Measurements from ENCODE around the gene GADL1.

Gene GADL1, protein sequence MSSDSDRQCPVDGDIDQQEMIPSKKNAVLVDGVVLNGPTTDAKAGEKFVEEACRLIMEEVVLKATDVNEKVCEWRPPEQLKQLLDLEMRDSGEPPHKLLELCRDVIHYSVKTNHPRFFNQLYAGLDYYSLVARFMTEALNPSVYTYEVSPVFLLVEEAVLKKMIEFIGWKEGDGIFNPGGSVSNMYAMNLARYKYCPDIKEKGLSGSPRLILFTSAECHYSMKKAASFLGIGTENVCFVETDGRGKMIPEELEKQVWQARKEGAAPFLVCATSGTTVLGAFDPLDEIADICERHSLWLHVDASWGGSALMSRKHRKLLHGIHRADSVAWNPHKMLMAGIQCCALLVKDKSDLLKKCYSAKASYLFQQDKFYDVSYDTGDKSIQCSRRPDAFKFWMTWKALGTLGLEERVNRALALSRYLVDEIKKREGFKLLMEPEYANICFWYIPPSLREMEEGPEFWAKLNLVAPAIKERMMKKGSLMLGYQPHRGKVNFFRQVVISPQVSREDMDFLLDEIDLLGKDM

DNA sequence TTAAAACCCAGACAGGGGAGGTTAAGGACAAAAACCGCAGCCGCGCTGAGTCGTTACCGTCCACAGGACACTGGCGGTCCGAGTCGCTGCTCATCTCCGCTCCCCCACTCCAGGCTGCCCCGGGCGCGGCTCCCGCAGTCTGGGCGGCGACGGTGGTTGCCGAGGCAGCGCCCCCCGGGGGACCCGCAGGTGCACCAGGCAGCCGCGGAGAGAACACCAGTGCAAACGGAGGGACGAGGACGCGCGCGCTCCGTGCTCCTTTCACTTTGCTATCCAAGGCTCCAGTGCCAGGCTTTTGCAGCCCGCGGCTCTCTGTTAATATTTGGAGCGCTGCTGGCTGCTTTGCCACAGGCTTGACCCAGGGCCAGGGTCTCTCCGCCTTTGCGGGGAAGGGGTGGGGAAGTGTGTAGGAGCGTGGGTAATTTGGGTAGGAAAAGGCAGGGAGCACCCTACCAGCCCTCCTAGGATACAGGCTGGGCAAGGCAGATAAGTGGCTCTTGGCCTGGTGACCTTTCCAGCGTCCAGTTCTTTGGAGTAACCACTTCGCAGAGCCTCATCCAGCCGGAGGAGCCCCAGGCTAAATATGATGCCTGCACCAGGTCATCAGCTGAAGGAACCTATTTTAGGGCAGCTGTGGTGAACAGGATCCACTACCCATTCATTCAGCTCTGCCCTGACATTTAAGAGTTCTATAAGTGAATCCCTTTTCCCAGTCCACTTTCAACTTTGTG lies at the start of gene GADL1:
Gene GADL1 (minus strand): TSS at position 141 of the 731 bp plus-strand sequence. CDS start 47 bp downstream, at position 94.
- Histone ChIP-seq H3K9me2 (replicated peaks; ENCODE audit: insufficient read depth, low read length) (no peaks in the 10 kb centered on the region), H3K79me2 (ENCODE audit: low read length) (no peaks in the 10 kb centered on the region), H3K4me1 (ENCODE audit: low read length) (no peaks in the 10 kb centered on the region), H3K9ac (ENCODE audit: low read length) (no peak within 1 kb of the TSS), H3K27me3 (replicated peaks; ENCODE audit: insufficient read depth, low read length) (no peaks in the 10 kb centered on the region), H3K36me3 (replicated peaks; ENCODE audit: insufficient read depth, low read length) (no peaks in the 10 kb centered on the region), H3K27ac (ENCODE audit: low read length) (no peak within 1 kb of the TSS), H3K9me3 (replicated peaks; ENCODE audit: insufficient read depth, low read length) (no peaks in the 10 kb centered on the region), H3K4me3 (ENCODE audit: low read length) (no peak within 1 kb of the TSS; the same call in 1 of the 2 replicates), H3K4me2 (ENCODE audit: low read depth, low read length) (no peak within 1 kb of the TSS; the same call in 1 of the 2 replicates), H3F3A (ENCODE audit: insufficient read depth, low read length) (no peaks in the 10 kb centered on the region), H4K20me1 (ENCODE audit: insufficient read depth, low read length) (no peaks in the 10 kb centered on the region), H2AFZ (ENCODE audit: low read length) (no peak within 1 kb of the TSS)
- TF ChIP-seq, protein P1, sequence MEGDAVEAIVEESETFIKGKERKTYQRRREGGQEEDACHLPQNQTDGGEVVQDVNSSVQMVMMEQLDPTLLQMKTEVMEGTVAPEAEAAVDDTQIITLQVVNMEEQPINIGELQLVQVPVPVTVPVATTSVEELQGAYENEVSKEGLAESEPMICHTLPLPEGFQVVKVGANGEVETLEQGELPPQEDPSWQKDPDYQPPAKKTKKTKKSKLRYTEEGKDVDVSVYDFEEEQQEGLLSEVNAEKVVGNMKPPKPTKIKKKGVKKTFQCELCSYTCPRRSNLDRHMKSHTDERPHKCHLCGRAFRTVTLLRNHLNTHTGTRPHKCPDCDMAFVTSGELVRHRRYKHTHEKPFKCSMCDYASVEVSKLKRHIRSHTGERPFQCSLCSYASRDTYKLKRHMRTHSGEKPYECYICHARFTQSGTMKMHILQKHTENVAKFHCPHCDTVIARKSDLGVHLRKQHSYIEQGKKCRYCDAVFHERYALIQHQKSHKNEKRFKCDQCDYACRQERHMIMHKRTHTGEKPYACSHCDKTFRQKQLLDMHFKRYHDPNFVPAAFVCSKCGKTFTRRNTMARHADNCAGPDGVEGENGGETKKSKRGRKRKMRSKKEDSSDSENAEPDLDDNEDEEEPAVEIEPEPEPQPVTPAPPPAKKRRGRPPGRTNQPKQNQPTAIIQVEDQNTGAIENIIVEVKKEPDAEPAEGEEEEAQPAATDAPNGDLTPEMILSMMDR (IDR thresholded peaks at IDR 0.05; ENCODE audit: low read length): no peak
- no peak for DNase-seq

DNA sequence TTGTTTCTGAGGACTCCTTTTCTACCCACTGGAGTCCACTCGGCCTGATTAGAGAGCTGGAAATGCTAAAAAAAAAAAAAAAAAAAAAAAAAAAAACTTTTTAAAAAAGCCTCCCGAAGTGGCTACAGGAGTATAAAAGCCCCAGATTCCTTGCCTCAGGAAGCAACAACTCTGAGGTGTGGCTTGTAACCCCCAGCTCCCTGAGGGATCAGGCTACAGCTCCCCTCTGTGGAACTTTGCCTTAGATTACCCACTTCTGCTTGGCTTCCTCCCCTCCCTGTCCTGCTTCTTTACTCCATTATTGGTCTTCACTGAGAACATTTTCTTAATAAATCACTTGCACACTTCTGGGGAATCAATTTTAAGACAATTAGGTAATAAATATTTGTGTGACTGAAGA lies 49.7 kb upstream of the GADL1 start:
- Histone ChIP-seq H4K20me1 (ENCODE audit: insufficient read depth, low read length) (no peaks in the 10 kb centered on the region), H3K27ac (ENCODE audit: low read length) (no peak overlapping the region), H3K36me3 (replicated peaks; ENCODE audit: insufficient read depth, low read length) (no peaks in the 10 kb centered on the region), H3K9me3 (replicated peaks; ENCODE audit: insufficient read depth, low read length) (no peaks in the 10 kb centered on the region), H3K79me2 (ENCODE audit: low read length) (no peaks in the 10 kb centered on the region), H3K4me1 (ENCODE audit: low read length) (no peaks in the 10 kb centered on the region), H3F3A (ENCODE audit: insufficient read depth, low read length) (no peaks in the 10 kb centered on the region), H3K27me3 (replicated peaks; ENCODE audit: insufficient read depth, low read length) (no peaks in the 10 kb centered on the region), H3K4me2 (ENCODE audit: low read depth, low read length) (no peak overlapping the region), H3K9ac (ENCODE audit: low read length) (no peak overlapping the region), H3K4me3 (ENCODE audit: low read length) (no peak overlapping the region), H2AFZ (ENCODE audit: low read length) (no peak overlapping the region), H3K9me2 (replicated peaks; ENCODE audit: insufficient read depth, low read length) (no peaks in the 10 kb centered on the region)
- DNase-seq: no peak
- TF ChIP-seq, protein P1 (IDR thresholded peaks at IDR 0.05; ENCODE audit: low read length): no peak
- TF ChIP-seq EZH2 (optimal IDR thresholded peaks at IDR 0.05; ENCODE audit: low read depth, low read length): no peak
- TF ChIP-seq EZH2phosphoT487 (IDR thresholded peaks at IDR 0.05; ENCODE audit: low read length): no peak

DNA sequence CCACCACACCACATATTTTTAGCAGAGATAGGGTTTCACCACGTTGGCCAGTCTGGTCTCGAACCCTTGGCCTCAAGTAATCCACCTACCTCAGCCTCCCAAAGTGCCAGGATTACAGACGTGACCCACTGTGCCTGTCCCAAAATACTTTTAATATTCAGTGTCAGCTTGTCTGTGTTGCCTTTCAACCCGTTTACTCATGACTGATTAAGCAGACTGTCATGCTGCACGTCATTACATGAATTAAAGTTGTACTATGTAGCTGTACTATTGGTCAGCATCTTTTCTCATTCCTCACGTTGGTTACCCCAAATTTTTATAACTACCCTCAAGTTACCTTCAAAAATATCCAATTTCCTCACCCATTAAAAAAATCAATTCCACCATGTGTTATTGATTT lies 48.7 kb upstream of the GADL1 start:
- Histone ChIP-seq H3K36me3 (replicated peaks; ENCODE audit: insufficient read depth, low read length) (no peaks in the 10 kb centered on the region), H2AFZ (ENCODE audit: low read length) (no peak overlapping the region), H3K9ac (ENCODE audit: low read length) (no peak overlapping the region), H3K9me3 (replicated peaks; ENCODE audit: insufficient read depth, low read length) (no peaks in the 10 kb centered on the region), H3K27ac (ENCODE audit: low read length) (no peak overlapping the region), H4K20me1 (ENCODE audit: insufficient read depth, low read length) (no peaks in the 10 kb centered on the region), H3K27me3 (replicated peaks; ENCODE audit: insufficient read depth, low read length) (no peaks in the 10 kb centered on the region), H3K4me2 (ENCODE audit: low read depth, low read length) (no peak overlapping the region), H3K9me2 (replicated peaks; ENCODE audit: insufficient read depth, low read length) (no peaks in the 10 kb centered on the region), H3K79me2 (ENCODE audit: low read length) (no peaks in the 10 kb centered on the region), H3K4me1 (ENCODE audit: low read length) (no peaks in the 10 kb centered on the region), H3F3A (ENCODE audit: insufficient read depth, low read length) (no peaks in the 10 kb centered on the region), H3K4me3 (ENCODE audit: low read length) (no peak overlapping the region)
- no peak for DNase-seq
- no peak for TF ChIP-seq EZH2phosphoT487 (IDR thresholded peaks at IDR 0.05; ENCODE audit: low read length)
